Measurements from ENCODE around the gene MSI1.

DNA sequence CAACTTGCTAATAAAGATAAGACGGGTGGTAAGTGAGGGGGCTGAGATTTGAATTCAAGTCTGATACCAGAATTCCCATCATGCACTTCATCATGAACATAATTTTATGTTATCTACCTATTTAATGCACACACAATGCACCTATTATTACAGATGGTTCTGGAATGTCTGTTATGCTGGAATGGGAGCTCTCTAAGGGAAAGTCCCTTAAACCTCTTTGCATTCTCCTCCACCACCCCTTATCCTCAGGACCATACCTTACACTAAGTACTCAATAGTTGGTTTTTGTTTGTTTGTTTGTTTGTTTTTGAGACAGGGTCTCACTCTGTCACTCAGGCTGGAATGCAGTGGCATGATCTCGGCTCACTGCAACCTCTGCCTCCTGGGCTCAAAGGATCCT is 7.0 kb upstream of the MSI1 start:
- TF ChIP-seq, protein P1, sequence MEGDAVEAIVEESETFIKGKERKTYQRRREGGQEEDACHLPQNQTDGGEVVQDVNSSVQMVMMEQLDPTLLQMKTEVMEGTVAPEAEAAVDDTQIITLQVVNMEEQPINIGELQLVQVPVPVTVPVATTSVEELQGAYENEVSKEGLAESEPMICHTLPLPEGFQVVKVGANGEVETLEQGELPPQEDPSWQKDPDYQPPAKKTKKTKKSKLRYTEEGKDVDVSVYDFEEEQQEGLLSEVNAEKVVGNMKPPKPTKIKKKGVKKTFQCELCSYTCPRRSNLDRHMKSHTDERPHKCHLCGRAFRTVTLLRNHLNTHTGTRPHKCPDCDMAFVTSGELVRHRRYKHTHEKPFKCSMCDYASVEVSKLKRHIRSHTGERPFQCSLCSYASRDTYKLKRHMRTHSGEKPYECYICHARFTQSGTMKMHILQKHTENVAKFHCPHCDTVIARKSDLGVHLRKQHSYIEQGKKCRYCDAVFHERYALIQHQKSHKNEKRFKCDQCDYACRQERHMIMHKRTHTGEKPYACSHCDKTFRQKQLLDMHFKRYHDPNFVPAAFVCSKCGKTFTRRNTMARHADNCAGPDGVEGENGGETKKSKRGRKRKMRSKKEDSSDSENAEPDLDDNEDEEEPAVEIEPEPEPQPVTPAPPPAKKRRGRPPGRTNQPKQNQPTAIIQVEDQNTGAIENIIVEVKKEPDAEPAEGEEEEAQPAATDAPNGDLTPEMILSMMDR (CRISPR knock-in tag; IDR thresholded peaks at IDR 0.05), result no peak
- TF ChIP-seq POLR2AphosphoS5 (IDR thresholded peaks at IDR 0.05; ENCODE audit: low read depth, low read length) (no peak), EHMT2 (IDR thresholded peaks at IDR 0.05; ENCODE audit: borderline replicate concordance, low read depth, low read length) (no peak), ZNF225 (CRISPR knock-in tag; IDR thresholded peaks at IDR 0.05) (no peak), ZSCAN9 (CRISPR knock-in tag; IDR thresholded peaks at IDR 0.05; ENCODE audit: borderline replicate concordance) (no peak), SOX5 (CRISPR knock-in tag; IDR thresholded peaks at IDR 0.05; ENCODE audit: borderline replicate concordance) (no peak), ZNF746 (CRISPR knock-in tag; IDR thresholded peaks at IDR 0.05) (no peak), ZNF589 (CRISPR knock-in tag; conservative IDR thresholded peaks at IDR 0.05) (no peak), SIX1 (CRISPR knock-in tag; IDR thresholded peaks at IDR 0.05; ENCODE audit: borderline replicate concordance) (no peak), ZNF235 (CRISPR knock-in tag; IDR thresholded peaks at IDR 0.05; ENCODE audit: borderline replicate concordance) (no peak), AGO2 (optimal IDR thresholded peaks at IDR 0.05; ENCODE audit: low read depth, low read length) (no peak), ARNT (IDR thresholded peaks at IDR 0.05) (no peak)
